ENCODE data around the gene SASS6.

Gene SASS6

DNA sequence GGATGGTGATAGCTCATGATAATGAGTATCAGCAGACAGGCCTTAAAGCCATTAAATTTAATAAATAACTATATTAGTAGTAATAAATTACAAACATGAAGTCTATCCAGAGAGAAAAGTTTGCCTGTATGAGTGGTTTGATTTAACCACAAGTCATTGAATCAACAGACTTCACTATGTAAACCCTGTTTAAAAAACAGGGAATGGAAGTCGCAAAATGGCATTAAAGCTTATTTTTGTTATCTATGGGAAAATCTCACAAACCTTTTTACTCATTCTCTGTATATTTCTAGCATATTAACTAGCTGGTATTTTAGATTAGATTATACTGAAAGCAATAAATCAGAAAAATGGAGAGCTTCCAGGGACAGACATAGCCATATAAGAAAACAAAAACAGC lies 45.3 kb downstream of the SASS6 start:
- no peak for DNase-seq (ENCODE audit: low spot score)
- in situ Hi-C loops (cut with MboI; ENCODE audit: low pct_unique_long_range_greater_than_20kb, low sequenced_read_pairs, unreplicated experiment) = no loop called here
- TF ChIP-seq, protein P1, sequence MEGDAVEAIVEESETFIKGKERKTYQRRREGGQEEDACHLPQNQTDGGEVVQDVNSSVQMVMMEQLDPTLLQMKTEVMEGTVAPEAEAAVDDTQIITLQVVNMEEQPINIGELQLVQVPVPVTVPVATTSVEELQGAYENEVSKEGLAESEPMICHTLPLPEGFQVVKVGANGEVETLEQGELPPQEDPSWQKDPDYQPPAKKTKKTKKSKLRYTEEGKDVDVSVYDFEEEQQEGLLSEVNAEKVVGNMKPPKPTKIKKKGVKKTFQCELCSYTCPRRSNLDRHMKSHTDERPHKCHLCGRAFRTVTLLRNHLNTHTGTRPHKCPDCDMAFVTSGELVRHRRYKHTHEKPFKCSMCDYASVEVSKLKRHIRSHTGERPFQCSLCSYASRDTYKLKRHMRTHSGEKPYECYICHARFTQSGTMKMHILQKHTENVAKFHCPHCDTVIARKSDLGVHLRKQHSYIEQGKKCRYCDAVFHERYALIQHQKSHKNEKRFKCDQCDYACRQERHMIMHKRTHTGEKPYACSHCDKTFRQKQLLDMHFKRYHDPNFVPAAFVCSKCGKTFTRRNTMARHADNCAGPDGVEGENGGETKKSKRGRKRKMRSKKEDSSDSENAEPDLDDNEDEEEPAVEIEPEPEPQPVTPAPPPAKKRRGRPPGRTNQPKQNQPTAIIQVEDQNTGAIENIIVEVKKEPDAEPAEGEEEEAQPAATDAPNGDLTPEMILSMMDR (IDR thresholded peaks at IDR 0.05; ENCODE audit: extremely low read depth, insufficient read depth, missing control alignments) = no peak

DNA sequence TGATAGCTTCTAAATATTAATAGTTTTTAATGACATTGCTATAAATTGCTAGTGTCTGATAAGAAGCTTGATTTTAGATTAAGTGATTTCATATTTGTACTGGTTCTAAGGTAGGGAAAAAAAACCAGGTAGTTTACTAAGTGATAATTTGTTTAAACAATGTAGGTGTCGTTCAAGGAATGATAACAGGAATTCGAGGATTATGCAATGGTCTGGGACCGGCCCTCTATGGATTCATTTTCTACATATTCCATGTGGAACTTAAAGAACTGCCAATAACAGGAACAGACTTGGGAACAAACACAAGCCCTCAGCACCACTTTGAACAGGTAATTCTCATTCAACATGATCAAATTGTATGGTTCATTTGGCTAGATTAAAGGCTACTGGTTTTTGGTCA lies 52.4 kb downstream of the SASS6 start:
- in situ Hi-C loops (cut with MboI; ENCODE audit: low pct_unique_long_range_greater_than_20kb, low sequenced_read_pairs, unreplicated experiment) = no loop called here
- TF ChIP-seq, protein P1 (IDR thresholded peaks at IDR 0.05; ENCODE audit: extremely low read depth, insufficient read depth, missing control alignments) = no peak
- DNase-seq (ENCODE audit: low spot score) = no peak

DNA sequence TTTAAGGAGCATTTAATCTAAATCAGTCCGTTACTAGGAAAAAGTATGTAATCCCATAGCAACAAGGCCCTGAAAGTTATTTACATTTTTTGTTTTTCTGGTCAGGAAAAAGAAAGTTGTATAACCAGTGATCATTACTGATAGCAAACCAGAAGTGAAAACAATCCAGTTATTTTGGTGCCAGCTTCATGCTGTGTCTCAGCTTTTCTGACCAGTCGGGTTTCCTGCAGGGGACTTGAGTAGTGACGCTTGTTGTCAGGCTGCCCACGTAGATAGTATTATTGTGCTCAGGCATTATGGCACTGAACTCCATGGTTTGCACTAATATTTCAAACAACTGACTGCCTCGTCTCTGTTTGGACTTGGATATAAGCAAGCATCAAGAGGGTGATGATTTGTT lies 55.2 kb downstream of the SASS6 start:
- TF ChIP-seq, protein P1 (IDR thresholded peaks at IDR 0.05; ENCODE audit: extremely low read depth, insufficient read depth, missing control alignments) = no peak
- DNase-seq (ENCODE audit: low spot score) = peak; percentile 25
- in situ Hi-C loops (cut with MboI; ENCODE audit: low pct_unique_long_range_greater_than_20kb, low sequenced_read_pairs, unreplicated experiment) = no loop called here

DNA sequence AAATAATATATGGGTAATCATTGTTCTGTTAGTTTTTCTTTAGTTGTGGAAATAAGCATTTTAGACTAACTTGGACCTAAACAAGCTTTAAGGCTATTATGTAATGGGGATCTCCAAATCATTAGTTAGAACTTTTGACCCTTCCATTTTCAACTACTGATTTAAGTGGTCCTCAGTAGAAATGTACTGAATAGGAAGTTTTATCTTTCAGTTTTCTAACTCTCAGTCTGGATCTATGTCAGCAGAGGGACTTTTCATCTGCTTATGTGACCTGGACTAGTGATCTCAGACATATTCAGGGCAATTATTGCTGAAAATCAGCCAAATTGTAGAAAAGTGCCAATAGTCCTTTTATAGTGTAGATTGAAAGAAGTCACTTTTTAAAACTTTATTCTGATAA lies 56.0 kb downstream of the SASS6 start:
- TF ChIP-seq, protein P1 (IDR thresholded peaks at IDR 0.05; ENCODE audit: extremely low read depth, insufficient read depth, missing control alignments) = no peak
- in situ Hi-C loops (cut with MboI; ENCODE audit: low pct_unique_long_range_greater_than_20kb, low sequenced_read_pairs, unreplicated experiment) = no loop called here
- DNase-seq (ENCODE audit: low spot score) = peak; percentile 63

DNA sequence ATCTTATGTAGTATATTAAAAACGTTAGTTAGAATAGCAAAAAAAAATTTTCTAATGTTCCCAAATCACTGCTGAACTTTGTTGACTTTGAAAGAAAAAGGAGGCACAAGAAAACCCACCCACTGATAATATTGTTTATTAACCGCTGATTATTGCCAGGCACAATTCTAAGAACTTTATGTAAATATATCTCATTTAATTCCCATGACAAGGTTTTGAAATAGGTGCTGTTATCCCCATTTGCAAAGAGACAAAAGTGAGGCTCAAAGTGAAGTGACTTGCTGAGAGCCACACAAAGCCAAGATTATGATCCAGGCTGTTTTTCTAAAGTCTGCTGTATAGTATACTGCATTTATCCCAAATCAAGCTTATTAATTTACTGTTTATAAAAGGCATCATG lies 56.4 kb downstream of the SASS6 start:
- in situ Hi-C loops (cut with MboI; ENCODE audit: low pct_unique_long_range_greater_than_20kb, low sequenced_read_pairs, unreplicated experiment) = no loop called here
- no peak for DNase-seq (ENCODE audit: low spot score)
- TF ChIP-seq, protein P1 (IDR thresholded peaks at IDR 0.05; ENCODE audit: extremely low read depth, insufficient read depth, missing control alignments) = no peak

DNA sequence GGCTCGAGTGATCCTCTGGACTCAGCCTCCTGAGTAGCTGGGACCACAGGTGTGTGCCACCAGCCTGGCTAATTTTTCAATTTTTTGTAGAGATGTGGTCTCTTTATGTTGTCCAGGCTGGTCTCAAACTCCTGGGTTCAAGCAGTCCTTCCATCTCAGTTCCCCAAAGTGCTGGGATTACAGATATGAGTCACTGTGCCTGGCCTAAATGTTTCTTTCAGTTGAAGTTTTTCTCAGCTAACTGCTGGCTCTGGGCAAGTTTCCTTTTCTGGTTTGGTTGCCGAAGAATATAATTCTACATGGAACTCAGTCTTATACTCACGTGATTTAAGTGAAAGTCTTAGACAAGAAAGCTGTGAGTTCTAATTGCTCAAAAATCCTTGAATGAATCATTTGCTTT lies 57.0 kb downstream of the SASS6 start:
- DNase-seq (ENCODE audit: low spot score) = peak; percentile 39
- in situ Hi-C loops (cut with MboI; ENCODE audit: low pct_unique_long_range_greater_than_20kb, low sequenced_read_pairs, unreplicated experiment) = no loop called here
- TF ChIP-seq, protein P1 (IDR thresholded peaks at IDR 0.05; ENCODE audit: extremely low read depth, insufficient read depth, missing control alignments) = no peak

All from GM13977 (cell line).